Gastrocnemius medialis (tissue), 4 donors: ENCODE results near the gene FANCE. TPM values are rescaled to one million over a fixed set of nuclear protein-coding genes. Genes with fewer than 3 reads are reported as not detected.
"Not testable (repeated sequence)": the region's sequence is repeated elsewhere in the genome, so short reads cannot be mapped to it uniquely, and the experiment has no call there.

ENCODE experiments used
- ATAC-seq, 2 donors: fragments of 150-250 bp; one replicate each; pipeline ENCODE4 v1.9.1; 2016
- DNase-seq, 2 donors: peaks; one replicate each; pipeline ENCODE4 v3.0.0-alpha.2; 2019
- H3K27ac ChIP-seq, 4 donors: fragments of 200-600 bp; sonication (generic); 1 replicate in 1 of 4; 2 replicates in 3 of 4; pipeline ENCODE4 v1.5.1; 2016 to 2018; ENCODE audit warnings: mild to moderate bottlenecking in 2 of 4, moderate library complexity in 1 of 4
- H3K27me3 ChIP-seq, 3 donors: fragments of 200-600 bp; sonication (generic) in 2 of 3; 1 replicate in 1 of 3; 2 replicates in 2 of 3; pipeline versions ENCODE4 v1.5.1 to v1.6.0; 2016 to 2019; ENCODE audit warnings: mild to moderate bottlenecking in 1 of 3, moderate library complexity in 1 of 3
- H3K36me3 ChIP-seq, 2 donors: fragments of 200-600 bp; sonication (generic) in 1 of 2; one replicate each; pipeline ENCODE4 v1.5.1; 2017 to 2018
- H3K4me1 ChIP-seq, 2 donors: fragments of 200-600 bp; sonication (generic) in 1 of 2; one replicate each; pipeline ENCODE4 v1.5.1; 2016 to 2017; ENCODE audit warnings: mild to moderate bottlenecking in 2 of 2
- H3K4me3 ChIP-seq, 4 donors: fragments of 200-600 bp; sonication (generic) in 3 of 4; 1 replicate in 1 of 4; 2 replicates in 3 of 4; pipeline ENCODE4 v1.5.1; 2016 to 2019; ENCODE audit warnings: mild to moderate bottlenecking in 2 of 4
- H3K9me3 ChIP-seq, 3 donors: fragments of 200-600 bp; sonication (generic) in 2 of 3; 1 replicate in 1 of 3; 2 replicates in 2 of 3; pipeline ENCODE4 v1.5.1; 2016 to 2019
- CTCF ChIP-seq, 5 experiments: fragments of 450-650 bp in 3 of 5; fragments of 200-600 bp in 2 of 5; sonication (generic) in 2 of 5; IDR thresholded peaks in 4 of 5; conservative IDR thresholded peaks in 1 of 5; 1 replicate in 4 of 5; 2 replicates in 1 of 5; pipeline ENCODE4 v1.5.1; 2016 to 2019; ENCODE audit warnings: antibody characterized with exemption in 5 of 5, mild to moderate bottlenecking in 3 of 5, moderate library complexity in 3 of 5
- POLR2A ChIP-seq, 2 donors: fragments of 450-650 bp; IDR thresholded peaks; one replicate each; pipeline ENCODE4 v1.6.1; 2017; ENCODE audit warnings: antibody characterized with exemption in 2 of 2, mild to moderate bottlenecking in 2 of 2, moderate library complexity in 2 of 2
- in situ Hi-C, 4 donors: fragments of 200-750 bp; cut with MboI; loops; one replicate each; pipeline versions ENCODE4 v1.15.0 to v1.8.0; 2017; ENCODE audit warnings: low sequenced_read_pairs in 4 of 4
- intact Hi-C: fragments of 100-400 bp; cut with DNase I; formaldehyde crosslinking; loops from one replicate; pipeline ENCODE4 v1.15.1; 2023; ENCODE audit warnings: low total_unique reads
- total RNA-seq, 4 donors: library from RNA; depleted of rRNA; stranded (reverse); fragments of >200 nt; gene quantifications; one replicate each; pipeline versions ENCODE4 v1.1.0 to v1.2.3, GENCODE V29; 2016

FANCE gene
- total RNA-seq, 4 donors from 2014 or later: 2.5 to 10.5 (median 5.9) TPM

GRCh38 chr6:35436071-35436857, 15.9 kb upstream of the FANCE start:
- intact Hi-C loops (no loop called here), in situ Hi-C loops (no loop called here)
- no peaks in the 10 kb centered on the region for H3K36me3 ChIP-seq
- TF ChIP-seq CTCF (IDR thresholded peaks at IDR 0.05 in 4 of 5, conservative IDR thresholded peaks at IDR 0.05 in 1 of 5): no peak
- TF ChIP-seq POLR2A (IDR thresholded peaks at IDR 0.05): no peak
- no peak overlapping the region for H3K27ac ChIP-seq
- no peaks in the 10 kb centered on the region for H3K27me3 ChIP-seq
- no peak for ATAC-seq
- H3K4me1 ChIP-seq: peaks cover 10 to 14% of the 10 kb centered on the region in 2 donors
- no peak overlapping the region for H3K4me3 ChIP-seq
- DNase-seq: no peak
- H3K9me3 ChIP-seq: no peaks in the 10 kb centered on the region

- H3K9me3 ChIP-seq, intact Hi-C loops, H3K4me3 ChIP-seq, H3K27ac ChIP-seq, H3K27me3 ChIP-seq, H3K36me3 ChIP-seq, ATAC-seq, DNase-seq, in situ Hi-C loops: not testable (repeated sequence)
- peaks cover 10 to 14% of the 10 kb centered on the region in 2 donors for H3K4me1 ChIP-seq
Observed at GRCh38 chr6:35438378-35439065, 13.6 kb upstream of the FANCE start.

GRCh38 chr6:35439308-35439707, 12.8 kb upstream of the FANCE start:
- H3K4me3 ChIP-seq: no peak overlapping the region
- no peak overlapping the region for H3K27ac ChIP-seq
- no peak for DNase-seq
- H3K27me3 ChIP-seq: no peaks in the 10 kb centered on the region
- peaks cover 10 to 14% of the 10 kb centered on the region in 2 donors for H3K4me1 ChIP-seq
- TF ChIP-seq CTCF (IDR thresholded peaks at IDR 0.05 in 4 of 5, conservative IDR thresholded peaks at IDR 0.05 in 1 of 5) (no peak), POLR2A (IDR thresholded peaks at IDR 0.05) (no peak)
- ATAC-seq: no peak
- in situ Hi-C loops (no loop called here), intact Hi-C loops (no loop called here)
- H3K36me3 ChIP-seq: no peaks in the 10 kb centered on the region
- H3K9me3 ChIP-seq: no peaks in the 10 kb centered on the region

GRCh38 chr6:35441205-35441604, 10.9 kb upstream of the FANCE start:
- in situ Hi-C loops: no loop called here
- Histone ChIP-seq H3K36me3 (no peaks in the 10 kb centered on the region), H3K27ac (no peak overlapping the region), H3K4me1 (no peaks in the 10 kb centered on the region), H3K9me3 (no peaks in the 10 kb centered on the region), H3K4me3 (no peak overlapping the region), H3K27me3 (no peaks in the 10 kb centered on the region)
- ATAC-seq (no peak), DNase-seq (no peak)
- intact Hi-C loops: loop anchor here (5.0 kb wide), 1 partner anchor 119 kb away; no protein-coding TSS in a partner anchor
- TF ChIP-seq CTCF (IDR thresholded peaks at IDR 0.05 in 4 of 5, conservative IDR thresholded peaks at IDR 0.05 in 1 of 5) (no peak), POLR2A (IDR thresholded peaks at IDR 0.05) (no peak)

- intact Hi-C loops: loop anchor here (5.0 kb wide), 1 partner anchor 119 kb away; no protein-coding TSS in a partner anchor
- in situ Hi-C loops: no loop called here
- H3K4me3 ChIP-seq: no peak overlapping the region
- TF ChIP-seq POLR2A (IDR thresholded peaks at IDR 0.05): no peak
- no peak for TF ChIP-seq CTCF (IDR thresholded peaks at IDR 0.05 in 4 of 5, conservative IDR thresholded peaks at IDR 0.05 in 1 of 5)
- H3K36me3 ChIP-seq: no peaks in the 10 kb centered on the region
- H3K9me3 ChIP-seq: no peaks in the 10 kb centered on the region
- DNase-seq: no peak
- H3K27ac ChIP-seq: no peak overlapping the region
- no peaks in the 10 kb centered on the region for H3K27me3 ChIP-seq
- ATAC-seq: no peak
- no peaks in the 10 kb centered on the region for H3K4me1 ChIP-seq
Observed at GRCh38 chr6:35441642-35442041, 10.5 kb upstream of the FANCE start.
